Vagina (tissue), 2 donors: Measurements from ENCODE around the gene MYO10. TPM values are rescaled to one million over a fixed set of nuclear protein-coding genes. Genes with fewer than 3 reads are reported as not detected.
"Not testable (repeated sequence)": the region's sequence is repeated elsewhere in the genome, so short reads cannot be mapped to it uniquely, and the experiment has no call there.

Experiments
- DNase-seq, 2 donors: peaks; one replicate each; pipeline ENCODE4 v3.0.0-alpha.2; 2017; ENCODE audit errors: extremely low spot score in 2 of 2
- H3K27ac ChIP-seq: fragments of 200-600 bp; sonication (generic); one replicate; pipeline ENCODE4 v1.5.1; 2019
- H3K27me3 ChIP-seq: fragments of 200-600 bp; sonication (generic); one replicate; pipeline ENCODE4 v1.5.1; 2019
- H3K36me3 ChIP-seq, 2 donors: fragments of 200-600 bp; sonication (generic); one replicate each; pipeline ENCODE4 v1.5.1; 2017 to 2019
- H3K4me1 ChIP-seq: fragments of 200-600 bp; sonication (generic); one replicate; pipeline ENCODE4 v1.5.1; 2019
- H3K4me3 ChIP-seq, 2 donors: fragments of 200-600 bp; sonication (generic); 1 replicate in 1 of 2; 2 replicates in 1 of 2; pipeline ENCODE4 v1.5.1; 2016 to 2019
- H3K9me3 ChIP-seq: fragments of 200-600 bp; sonication (generic); one replicate; pipeline ENCODE4 v1.5.1; 2019
- CTCF ChIP-seq, 3 experiments: fragments of 450-650 bp in 2 of 3; fragments of 200-600 bp in 1 of 3; sonication (generic) in 1 of 3; IDR thresholded peaks; one replicate each; pipeline ENCODE4 v1.5.1; 2017 to 2019; ENCODE audit warnings: antibody characterized with exemption in 3 of 3, mild to moderate bottlenecking in 2 of 3, moderate library complexity in 2 of 3
- POLR2A ChIP-seq, 2 donors: fragments of 450-650 bp; IDR thresholded peaks; one replicate each; pipeline ENCODE4 v1.6.1; 2017; ENCODE audit warnings: antibody characterized with exemption in 2 of 2, mild to moderate bottlenecking in 2 of 2, moderate library complexity in 2 of 2
- POLR2AphosphoS5 ChIP-seq, 2 donors: sonication (generic); formaldehyde crosslinking; IDR thresholded peaks; one replicate each; pipeline ENCODE4 v1.9.0; 2017; ENCODE audit warnings: antibody characterized with exemption in 2 of 2, mild to moderate bottlenecking in 2 of 2, low read depth in 1 of 2; ENCODE audit not compliant: insufficient read depth in 1 of 2
- intact Hi-C: fragments of 100-400 bp; cut with DNase I; formaldehyde crosslinking; loops from one replicate; pipeline ENCODE4 v1.15.1; 2023
- total RNA-seq: library from RNA; depleted of rRNA; stranded (reverse); fragments of >200 nt; gene quantifications from one replicate; pipeline ENCODE4 v1.2.3, GENCODE V29; 2016

The MYO10 gene
- total RNA-seq, 1 donor from 2014 or later = 22.1 TPM

GRCh38 chr5:16656561-16657191, 279.4 kb downstream of the MYO10 start:
- no peak overlapping the region for H3K27ac ChIP-seq
- no peak for TF ChIP-seq CTCF (IDR thresholded peaks at IDR 0.05)
- no peak for TF ChIP-seq POLR2A (IDR thresholded peaks at IDR 0.05)
- no peak for TF ChIP-seq POLR2AphosphoS5 (IDR thresholded peaks at IDR 0.05; ENCODE audit: insufficient read depth in 1 of 2, low read depth in 1 of 2)
- no peak overlapping the region for H3K4me3 ChIP-seq
- H3K4me1 ChIP-seq = peaks cover 7% of the 10 kb centered on the region
- no peaks in the 10 kb centered on the region for H3K27me3 ChIP-seq
- H3K9me3 ChIP-seq = no peaks in the 10 kb centered on the region
- peak in 1 of 2 donors; percentile 58 for DNase-seq
- H3K36me3 ChIP-seq = no peaks in the 10 kb centered on the region
- intact Hi-C loops = no loop called here

GRCh38 chr5:16654647-16655334, 281.3 kb downstream of the MYO10 start:
- H3K27me3 ChIP-seq = no peaks in the 10 kb centered on the region
- TF ChIP-seq POLR2AphosphoS5 (IDR thresholded peaks at IDR 0.05; ENCODE audit: insufficient read depth in 1 of 2, low read depth in 1 of 2) = no peak
- TF ChIP-seq POLR2A (IDR thresholded peaks at IDR 0.05) = no peak
- no peak for TF ChIP-seq CTCF (IDR thresholded peaks at IDR 0.05)
- intact Hi-C loops = no loop called here
- H3K36me3 ChIP-seq = no peaks in the 10 kb centered on the region
- no peak for DNase-seq
- H3K4me3 ChIP-seq = no peak overlapping the region
- no peak overlapping the region for H3K27ac ChIP-seq
- H3K9me3 ChIP-seq = no peaks in the 10 kb centered on the region
- H3K4me1 ChIP-seq = peaks cover 7% of the 10 kb centered on the region

GRCh38 chr5:16648739-16649138, 287.3 kb downstream of the MYO10 start:
- H3K27me3 ChIP-seq, H3K9me3 ChIP-seq, H3K27ac ChIP-seq, H3K4me1 ChIP-seq, H3K36me3 ChIP-seq, intact Hi-C loops, DNase-seq, H3K4me3 ChIP-seq: not testable (repeated sequence)

GRCh38 chr5:16644301-16644889, 291.7 kb downstream of the MYO10 start:
- H3K9me3 ChIP-seq = no peaks in the 10 kb centered on the region
- H3K4me1 ChIP-seq = no peaks in the 10 kb centered on the region
- H3K36me3 ChIP-seq = no peaks in the 10 kb centered on the region
- no peak overlapping the region for H3K27ac ChIP-seq
- H3K27me3 ChIP-seq = no peaks in the 10 kb centered on the region
- TF ChIP-seq POLR2A (IDR thresholded peaks at IDR 0.05) (no peak), POLR2AphosphoS5 (IDR thresholded peaks at IDR 0.05; ENCODE audit: insufficient read depth in 1 of 2, low read depth in 1 of 2) (no peak), CTCF (IDR thresholded peaks at IDR 0.05) (no peak)
- no peak overlapping the region for H3K4me3 ChIP-seq
- intact Hi-C loops = no loop called here
- DNase-seq = no peak

- TF ChIP-seq POLR2A (IDR thresholded peaks at IDR 0.05) = no peak
- no peak overlapping the region for H3K27ac ChIP-seq
- H3K4me3 ChIP-seq = no peak overlapping the region
- no peaks in the 10 kb centered on the region for H3K9me3 ChIP-seq
- no peak for DNase-seq
- intact Hi-C loops = no loop called here
- no peaks in the 10 kb centered on the region for H3K36me3 ChIP-seq
- no peaks in the 10 kb centered on the region for H3K27me3 ChIP-seq
- H3K4me1 ChIP-seq = no peaks in the 10 kb centered on the region
Observed at GRCh38 chr5:16642867-16643266, 293.2 kb downstream of the MYO10 start.

- intact Hi-C loops = no loop called here
- Histone ChIP-seq H3K9me3 (no peaks in the 10 kb centered on the region), H3K4me3 (no peak overlapping the region), H3K4me1 (no peaks in the 10 kb centered on the region), H3K27me3 (no peaks in the 10 kb centered on the region), H3K27ac (no peak overlapping the region), H3K36me3 (no peaks in the 10 kb centered on the region)
- no peak for TF ChIP-seq POLR2A (IDR thresholded peaks at IDR 0.05)
- TF ChIP-seq POLR2AphosphoS5 (IDR thresholded peaks at IDR 0.05; ENCODE audit: insufficient read depth in 1 of 2, low read depth in 1 of 2) = no peak
- TF ChIP-seq CTCF (IDR thresholded peaks at IDR 0.05) = no peak
- DNase-seq = no peak
Observed at GRCh38 chr5:16639206-16639605, 296.9 kb downstream of the MYO10 start.
